GM12872 (cell line): ENCODE results near the gene TTC19.

Source experiments
- TF ChIP-seq, protein P1 (sequence below): IDR thresholded peaks from 3 replicates; pipeline ENCODE4 v1.5.1; 2011; ENCODE audit warnings: low read depth, mild to moderate bottlenecking, low read length, moderate library complexity; ENCODE audit not compliant: insufficient read depth

TTC19 gene

GRCh38 chr17:15999974-16000827, 577 bp downstream of the TTC19 start:
- TF ChIP-seq, protein P1, sequence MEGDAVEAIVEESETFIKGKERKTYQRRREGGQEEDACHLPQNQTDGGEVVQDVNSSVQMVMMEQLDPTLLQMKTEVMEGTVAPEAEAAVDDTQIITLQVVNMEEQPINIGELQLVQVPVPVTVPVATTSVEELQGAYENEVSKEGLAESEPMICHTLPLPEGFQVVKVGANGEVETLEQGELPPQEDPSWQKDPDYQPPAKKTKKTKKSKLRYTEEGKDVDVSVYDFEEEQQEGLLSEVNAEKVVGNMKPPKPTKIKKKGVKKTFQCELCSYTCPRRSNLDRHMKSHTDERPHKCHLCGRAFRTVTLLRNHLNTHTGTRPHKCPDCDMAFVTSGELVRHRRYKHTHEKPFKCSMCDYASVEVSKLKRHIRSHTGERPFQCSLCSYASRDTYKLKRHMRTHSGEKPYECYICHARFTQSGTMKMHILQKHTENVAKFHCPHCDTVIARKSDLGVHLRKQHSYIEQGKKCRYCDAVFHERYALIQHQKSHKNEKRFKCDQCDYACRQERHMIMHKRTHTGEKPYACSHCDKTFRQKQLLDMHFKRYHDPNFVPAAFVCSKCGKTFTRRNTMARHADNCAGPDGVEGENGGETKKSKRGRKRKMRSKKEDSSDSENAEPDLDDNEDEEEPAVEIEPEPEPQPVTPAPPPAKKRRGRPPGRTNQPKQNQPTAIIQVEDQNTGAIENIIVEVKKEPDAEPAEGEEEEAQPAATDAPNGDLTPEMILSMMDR, result no peak

GRCh38 chr17:16001226-16001897, 1.7 kb downstream of the TTC19 start:
- TF ChIP-seq, protein P1, result no peak

GRCh38 chr17:16002708-16003260, 3.2 kb downstream of the TTC19 start:
- TF ChIP-seq, protein P1, result no peak

- TF ChIP-seq, protein P1, result no peak
These were observed 4.2 kb downstream of the TTC19 start for GRCh38 chr17:16003841-16004240.

- TF ChIP-seq, protein P1, result no peak
These were observed 6.0 kb downstream of the TTC19 start for GRCh38 chr17:16005636-16006035.

GRCh38 chr17:16007439-16007838, 7.8 kb downstream of the TTC19 start:
- TF ChIP-seq, protein P1, result no peak

- TF ChIP-seq, protein P1, result no peak; the same call in 2 of the 3 replicates
These were observed 14.4 kb downstream of the TTC19 start for GRCh38 chr17:16013943-16014407.
